H1 (cell line): ENCODE results near the gene CDC40. TPM values are rescaled to one million over a fixed set of nuclear protein-coding genes. Genes with fewer than 3 reads are reported as not detected.

Source experiments
- CTCF ChIA-PET: fragments of 300-600 bp; sonication (Branson Sonifier 250); formaldehyde crosslinking; loops from one replicate; lab custom pipeline; 2021; ENCODE audit not compliant: partially characterized antibody; lab: Charles Lee
- POLR2A ChIA-PET: fragments of 300-600 bp; sonication (Branson Sonifier 250); formaldehyde crosslinking; loops from one replicate; lab custom pipeline; 2021; ENCODE audit warnings: inconsistent platforms; ENCODE audit not compliant: partially characterized antibody; lab: Charles Lee
- DNase-seq, 2 experiments: peaks; one replicate each; pipeline versions ENCODE4 v3.0.0 to v3.0.0-alpha.2; 2010 to 2022; ENCODE audit warnings: low spot score in 2 of 2, low read depth in 1 of 2, mixed read lengths in 1 of 2
- FAIRE-seq: peaks from 2 replicates; lab custom pipeline; 2011; peaks lifted over from hg19 to GRCh38; lab: Jason Lieb, UNC
- H2AFZ ChIP-seq: 2 replicates; pipeline ENCODE4 v1.8.1; 2012; ENCODE audit warnings: low read length, inconsistent platforms
- H2AK5ac ChIP-seq: 2 replicates; pipeline ENCODE4 v1.6.1; 2013; ENCODE audit warnings: low read depth, low read length
- H2BK120ac ChIP-seq: replicated peaks from 2 replicates; pipeline ENCODE3; 2013; ENCODE audit warnings: low read depth, low read length, inconsistent platforms
- H2BK12ac ChIP-seq: 2 replicates; pipeline ENCODE4 v1.6.1; 2013; ENCODE audit warnings: low read depth, low read length
- H2BK15ac ChIP-seq: 2 replicates; pipeline ENCODE4 v1.6.1; 2013; ENCODE audit warnings: low read length
- H2BK20ac ChIP-seq: 2 replicates; pipeline ENCODE4 v1.6.1; 2013; ENCODE audit warnings: low read length
- H2BK5ac ChIP-seq: 2 replicates; pipeline ENCODE4 v1.6.1; 2013; ENCODE audit warnings: low read depth, low read length
- H3K14ac ChIP-seq: 2 replicates; pipeline ENCODE4 v1.6.1; 2013; ENCODE audit warnings: inconsistent platforms; ENCODE audit not compliant: insufficient read length
- H3K18ac ChIP-seq: 2 replicates; pipeline ENCODE4 v1.6.1; 2013; ENCODE audit warnings: low read length; ENCODE audit errors: extremely low read depth
- H3K23ac ChIP-seq: 2 replicates; pipeline ENCODE4 v1.6.1; 2013; ENCODE audit warnings: inconsistent platforms; ENCODE audit not compliant: insufficient read length
- H3K23me2 ChIP-seq: 2 replicates; pipeline ENCODE4 v1.6.1; 2013; ENCODE audit warnings: low read depth, low read length
- H3K27ac ChIP-seq: 2 replicates; pipeline ENCODE4 v1.6.1; 2011; ENCODE audit warnings: low read depth, low read length, inconsistent platforms
- H3K27me3 ChIP-seq, 4 experiments: replicated peaks in 1 of 4; 1 replicate in 1 of 4; 2 replicates in 3 of 4; pipeline versions ENCODE4 v1.6.1 to v1.8.1; 2011 to 2013; ENCODE audit warnings: low read length in 3 of 4, mild to moderate bottlenecking in 3 of 4, inconsistent platforms in 2 of 4, mixed read lengths in 2 of 4, moderate library complexity in 1 of 4; ENCODE audit not compliant: control insufficient read depth in 3 of 4, insufficient read depth in 3 of 4; ENCODE audit errors: extremely low read depth in 1 of 4
- H3K36me3 ChIP-seq, 4 experiments: 2 replicates each; pipeline versions ENCODE4 v1.6.1 to v1.8.1; 2011 to 2013; ENCODE audit warnings: mild to moderate bottlenecking in 4 of 4, low read length in 3 of 4, moderate library complexity in 2 of 4, control low read depth in 1 of 4, inconsistent platforms in 1 of 4; ENCODE audit not compliant: insufficient read depth in 4 of 4, control insufficient read depth in 2 of 4
- H3K4ac ChIP-seq: replicated peaks from 2 replicates; pipeline ENCODE3; 2013; ENCODE audit warnings: low read length, low read depth, mixed read lengths, inconsistent platforms; ENCODE audit not compliant: insufficient read length
- H3K4me1 ChIP-seq, 4 experiments: replicated peaks in 1 of 4; 1 replicate in 1 of 4; 2 replicates in 3 of 4; pipeline versions ENCODE4 v1.6.1 to v1.8.1; 2011 to 2013; ENCODE audit warnings: low read length in 3 of 4, inconsistent platforms in 2 of 4, mixed read lengths in 1 of 4; ENCODE audit not compliant: insufficient read depth in 4 of 4, control insufficient read depth in 3 of 4
- H3K4me2 ChIP-seq, 2 experiments: 2 replicates each; pipeline versions ENCODE4 v1.6.1 to v1.8.1; 2011 to 2013; ENCODE audit warnings: low read depth in 2 of 2, low read length in 2 of 2, control low read depth in 1 of 2, inconsistent platforms in 1 of 2, mild to moderate bottlenecking in 1 of 2; ENCODE audit not compliant: insufficient read depth in 1 of 2
- H3K4me3 ChIP-seq, 4 experiments: fragments of 200-600, 300-600 bp in 1 of 4; sonication (generic), shearing (Covaris generic), sonication (Bioruptor Twin) in 1 of 4; 2 replicates each; pipeline versions ENCODE4 v1.5.1 to v1.8.1; 2011 to 2016; ENCODE audit warnings: low read length in 4 of 4, low read depth in 3 of 4, control low read depth in 2 of 4, inconsistent platforms in 2 of 4, mild to moderate bottlenecking in 2 of 4, mixed read lengths in 1 of 4, moderate library complexity in 1 of 4; ENCODE audit not compliant: insufficient read depth in 2 of 4; ENCODE audit errors: extremely low read depth in 1 of 4
- H3K56ac ChIP-seq: replicated peaks from 2 replicates; pipeline ENCODE3; 2013; ENCODE audit warnings: low read depth, mild to moderate bottlenecking, mixed read lengths, low read length, inconsistent platforms; ENCODE audit not compliant: insufficient read length
- H3K79me1 ChIP-seq: 2 replicates; pipeline ENCODE4 v1.6.1; 2013; ENCODE audit warnings: low read depth, low read length, control low read depth
- H3K79me2 ChIP-seq, 2 experiments: 2 replicates each; pipeline versions ENCODE4 v1.6.1 to v1.8.1; 2012 to 2013; ENCODE audit warnings: low read length in 2 of 2, mild to moderate bottlenecking in 2 of 2, inconsistent platforms in 1 of 2; ENCODE audit not compliant: insufficient read depth in 2 of 2, control insufficient read depth in 1 of 2
- H3K9ac ChIP-seq, 4 experiments: replicated peaks in 1 of 4; 1 replicate in 1 of 4; 2 replicates in 3 of 4; pipeline versions ENCODE4 v1.6.1 to v1.8.1; 2011 to 2013; ENCODE audit warnings: low read depth in 3 of 4, low read length in 3 of 4, control low read depth in 2 of 4, mild to moderate bottlenecking in 2 of 4, moderate library complexity in 2 of 4, inconsistent platforms in 1 of 4; ENCODE audit errors: extremely low read depth in 1 of 4
- H3K9me3 ChIP-seq, 2 experiments: 2 replicates each; pipeline versions ENCODE4 v1.6.1 to v1.8.1; 2012 to 2013; ENCODE audit warnings: mild to moderate bottlenecking in 2 of 2, moderate library complexity in 2 of 2, control low read depth in 1 of 2, inconsistent platforms in 1 of 2, low read depth in 1 of 2, low read length in 1 of 2, mixed read lengths in 1 of 2; ENCODE audit not compliant: insufficient read depth in 2 of 2
- H4K20me1 ChIP-seq, 2 experiments: replicated peaks in 1 of 2; 2 replicates each; pipeline versions ENCODE3 to v1.8.1; 2011 to 2013; ENCODE audit warnings: inconsistent platforms in 2 of 2, low read length in 2 of 2, mild to moderate bottlenecking in 1 of 2; ENCODE audit not compliant: insufficient read depth in 2 of 2, control insufficient read depth in 1 of 2
- H4K5ac ChIP-seq: 2 replicates; pipeline ENCODE4 v1.6.1; 2013; ENCODE audit warnings: low read length, low read depth, mixed read lengths, inconsistent platforms; ENCODE audit not compliant: insufficient read length
- H4K8ac ChIP-seq: 2 replicates; pipeline ENCODE4 v1.8.0; 2013; ENCODE audit warnings: mild to moderate bottlenecking, moderate library complexity, low read length, inconsistent platforms; ENCODE audit not compliant: insufficient read depth; ENCODE audit errors: extremely low read depth
- H4K91ac ChIP-seq: replicated peaks from 2 replicates; pipeline ENCODE3; 2013; ENCODE audit warnings: low read length, mixed read lengths, inconsistent platforms; ENCODE audit not compliant: insufficient read length
- CTCF ChIP-seq, 3 experiments: IDR thresholded peaks; 1 replicate in 2 of 3; 2 replicates in 1 of 3; pipeline versions ENCODE4 v1.5.1 to v1.6.1; 2011; ENCODE audit warnings: low read length in 3 of 3, mild to moderate bottlenecking in 3 of 3, inconsistent platforms in 2 of 3, low read depth in 1 of 3, moderate library complexity in 1 of 3; ENCODE audit not compliant: insufficient read depth in 1 of 3; ENCODE audit errors: control extremely low read depth in 1 of 3
- WGBS, 2 experiments: shearing (Covaris generic) in 1 of 2; methylation state at CpG; one replicate each; pipeline versions ENCODE4 v1.1.6 to v1.1.7; 2013 to 2015; ENCODE audit warnings: low lambda C conversion rate in 2 of 2, mixed read lengths in 2 of 2, inconsistent platforms in 1 of 2, low coverage in 1 of 2, missing lambda C conversion rate in 1 of 2; ENCODE audit not compliant: insufficient replicate concordance in 2 of 2, insufficient coverage in 1 of 2, insufficient read length in 1 of 2; ENCODE audit errors: extremely low coverage in 1 of 2, missing lambda C conversion rate in 1 of 2; 5-methylcytosine and 5-hydroxymethylcytosine counted together
- polyA plus RNA-seq, 7 experiments: library from polyadenylated mRNA; depleted of rRNA in 3 of 7; stranded (reverse) in 5 of 7; unstranded in 2 of 7; fragments of >200 nt in 5 of 7; fragments of 200-250 nt in 2 of 7; gene quantifications; 1 replicate in 5 of 7; 2 replicates in 1 of 7; 4 replicates in 1 of 7; pipeline versions ENCODE4 v1.2.1 to v1.2.3, GENCODE V29; 2011 to 2013; ENCODE audit warnings: missing spikeins in 2 of 7, mixed read lengths in 2 of 7
- total RNA-seq: library from RNA; stranded (reverse); fragmentation: NEBNext Ultra II Directional; extraction: Animal tissue kit (Norgen Biotek cat#: 25700); gene quantifications from 2 replicates; pipeline ENCODE4 v1.2.1, GENCODE V29; 2021

Gene CDC40
- total and polyA plus RNA-seq, 2 of the 8 experiments (the other 6 are each of a cell fraction or from before 2014, with no cell fraction given) = 7.3 to 27.2 TPM

GRCh38 chr6:110239526-110240274 is 59.5 kb downstream of the CDC40 start:
- Histone ChIP-seq H2BK20ac (no peak overlapping the region), H3K36me3 (no peaks in the 10 kb centered on the region), H3K27ac (no peak overlapping the region), H2BK120ac (no peak overlapping the region), H3K79me2 (no peaks in the 10 kb centered on the region)
- no peak for DNase-seq
- no peak for TF ChIP-seq CTCF (IDR thresholded peaks at IDR 0.05; ENCODE audit: control extremely low read depth in 1 of 3, insufficient read depth in 1 of 3, low read depth in 1 of 3, low read length in 3 of 3)
- TF ChIP-seq, all 59 proteins: peak for 0
- Histone ChIP-seq H3K9ac (no peak overlapping the region), H3K18ac (no peak overlapping the region), H3K23ac (no peak overlapping the region), H3K4ac (no peak overlapping the region), H3K9me3 (no peaks in the 10 kb centered on the region), H3K27me3 (no peaks in the 10 kb centered on the region), H3K23me2 (no peaks in the 10 kb centered on the region), H2BK5ac (no peak overlapping the region), H3K4me1 (no peaks in the 10 kb centered on the region), H3K14ac (no peak overlapping the region), H2BK12ac (no peak overlapping the region), H2AK5ac (no peak overlapping the region), H3K56ac (no peak overlapping the region), H3K79me1 (no peaks in the 10 kb centered on the region), H2AFZ (no peak overlapping the region), H4K5ac (no peak overlapping the region), H4K91ac (no peak overlapping the region), H2BK15ac (no peak overlapping the region), H3K4me2 (no peak overlapping the region), H3K4me3 (no peak overlapping the region), H4K8ac (no peak overlapping the region), H4K20me1 (no peaks in the 10 kb centered on the region)
- FAIRE-seq = no peak
- CTCF ChIA-PET = interaction anchor here (0.6 kb wide), 1 partner anchor 16 kb away, joined by 4 read pairs; no protein-coding TSS in a partner anchor
- POLR2A ChIA-PET = no interaction called here
- 100% methylated on average over 1 of the region's 1 CpG; no CpG with 5 or more reads in 1 of the 2 experiments for WGBS, 2 experiments
